Gastroesophageal sphincter (tissue), 4 donors: ENCODE measurements around the gene HCAR1. TPM values are rescaled to one million over a fixed set of nuclear protein-coding genes. Genes with fewer than 3 reads are reported as not detected.
"Not testable (repeated sequence)": the region's sequence is repeated elsewhere in the genome, so short reads cannot be mapped to it uniquely, and the experiment has no call there.

ENCODE experiments used
- ATAC-seq: fragments of 150-250 bp; one replicate; pipeline ENCODE4 v1.9.1; 2016; ENCODE audit warnings: mild to moderate bottlenecking, moderate library complexity
- H3K27ac ChIP-seq, 4 donors: fragments of 200-600 bp; sonication (generic) in 3 of 4; 1 replicate in 3 of 4; 2 replicates in 1 of 4; pipeline ENCODE4 v1.5.1; 2016 to 2019
- H3K27me3 ChIP-seq: fragments of 200-600 bp; sonication (generic); one replicate; pipeline ENCODE4 v1.5.1; 2019
- H3K36me3 ChIP-seq, 2 donors: fragments of 200-600 bp; sonication (generic); one replicate each; pipeline ENCODE4 v1.5.1; 2019; ENCODE audit warnings: control low read depth in 1 of 2
- H3K4me1 ChIP-seq, 3 donors: fragments of 200-600 bp; sonication (generic); 1 replicate in 2 of 3; 2 replicates in 1 of 3; pipeline ENCODE4 v1.5.1; 2016 to 2019; ENCODE audit warnings: control low read depth in 2 of 3
- H3K4me3 ChIP-seq, 2 donors: fragments of 200-600 bp; sonication (generic); one replicate each; pipeline ENCODE4 v1.5.1; 2019; ENCODE audit warnings: mild to moderate bottlenecking in 1 of 2, moderate library complexity in 1 of 2
- H3K9me3 ChIP-seq, 3 donors: fragments of 200-600 bp; sonication (generic); one replicate each; pipeline ENCODE4 v1.5.1; 2017 to 2019; ENCODE audit warnings: control low read depth in 2 of 3
- CTCF ChIP-seq, 4 experiments: fragments of 200-600 bp in 2 of 4; fragments of 450-650 bp in 2 of 4; sonication (generic) in 1 of 4; IDR thresholded peaks; one replicate each; pipeline ENCODE4 v1.5.1; 2017 to 2019; ENCODE audit warnings: antibody characterized with exemption in 4 of 4, mild to moderate bottlenecking in 2 of 4, moderate library complexity in 2 of 4
- EP300 ChIP-seq: sonication (generic); formaldehyde crosslinking; IDR thresholded peaks from one replicate; pipeline ENCODE4 v1.6.1; 2017; ENCODE audit warnings: antibody characterized with exemption, mild to moderate bottlenecking
- POLR2A ChIP-seq, 2 donors: fragments of 450-650 bp; IDR thresholded peaks; one replicate each; pipeline ENCODE4 v1.6.1; 2017; ENCODE audit warnings: antibody characterized with exemption in 2 of 2, mild to moderate bottlenecking in 2 of 2, moderate library complexity in 1 of 2
- POLR2AphosphoS5 ChIP-seq: sonication (generic); formaldehyde crosslinking; IDR thresholded peaks from one replicate; pipeline ENCODE4 v1.6.1; 2017; ENCODE audit warnings: antibody characterized with exemption
- WGBS, 2 donors: methylation state at CpG; one replicate each; pipeline ENCODE4 v1.1.5; 2018; ENCODE audit warnings: low coverage in 1 of 2; 5-methylcytosine and 5-hydroxymethylcytosine counted together
- total RNA-seq, 4 donors: library from RNA; depleted of rRNA; stranded (reverse); fragments of >200 nt; gene quantifications; one replicate each; pipeline ENCODE4 v1.1.0, GENCODE V29; 2016

HCAR1 gene
- total RNA-seq, 4 donors from 2014 or later, result 0.08 to 0.27 (median 0.16) TPM; not detected in 1

GRCh38 chr12:122722387-122722786 lies 8.3 kb downstream of the HCAR1 start:
- H3K4me3 ChIP-seq, result no peak overlapping the region
- no peaks in the 10 kb centered on the region for H3K9me3 ChIP-seq
- no peaks in the 10 kb centered on the region for H3K36me3 ChIP-seq
- H3K4me1 ChIP-seq, result no peaks in the 10 kb centered on the region
- TF ChIP-seq CTCF (IDR thresholded peaks at IDR 0.05), result no peak
- TF ChIP-seq POLR2A (IDR thresholded peaks at IDR 0.05), result no peak
- TF ChIP-seq POLR2AphosphoS5, result no peak
- TF ChIP-seq EP300, result no peak
- H3K27ac ChIP-seq, result no peak overlapping the region
- 33 to 67% methylated on average over 1 of the region's 1 CpG for WGBS, 2 donors
- no peak for ATAC-seq
- H3K27me3 ChIP-seq, result peaks cover 12% of the 10 kb centered on the region

GRCh38 chr12:122721057-122721545 lies 9.5 kb downstream of the HCAR1 start:
- Histone ChIP-seq H3K4me3 (no peak overlapping the region), H3K27me3 (peaks cover 12% of the 10 kb centered on the region), H3K9me3 (no peaks in the 10 kb centered on the region), H3K4me1 (no peaks in the 10 kb centered on the region), H3K27ac (no peak overlapping the region), H3K36me3 (no peaks in the 10 kb centered on the region)
- ATAC-seq, result no peak
- WGBS, 2 donors, result 82 to 100% methylated on average over 2 to 11 of the region's 11 CpGs
- TF ChIP-seq POLR2A (IDR thresholded peaks at IDR 0.05) (no peak), POLR2AphosphoS5 (no peak), CTCF (IDR thresholded peaks at IDR 0.05) (no peak), EP300 (no peak)

GRCh38 chr12:122716658-122717057 lies 14.0 kb downstream of the HCAR1 start, which contains the start of gene HCAR3:
Gene HCAR3 (minus strand): TSS chr12:122716811. CDS start chr12:122716737, 74 bp downstream.
- not testable (repeated sequence) for ATAC-seq, H3K27ac ChIP-seq, H3K4me1 ChIP-seq, H3K36me3 ChIP-seq, H3K4me3 ChIP-seq, H3K9me3 ChIP-seq
- H3K27me3 ChIP-seq, result peaks cover 12% of the 10 kb centered on the region
- 70% methylated on average over 2 of the region's 10 CpGs; no CpG with 5 or more reads in 1 of the 2 donors for WGBS, 2 donors

GRCh38 chr12:122715211-122715610 lies 15.4 kb downstream of the HCAR1 start:
- not testable (repeated sequence) for H3K36me3 ChIP-seq, H3K4me1 ChIP-seq, ATAC-seq, H3K4me3 ChIP-seq, H3K9me3 ChIP-seq, H3K27ac ChIP-seq
- WGBS, 2 donors, result 51 to 82% methylated on average over 2 to 6 of the region's 6 CpGs
- peaks cover 12% of the 10 kb centered on the region for H3K27me3 ChIP-seq

GRCh38 chr12:122713491-122714188 lies 17.0 kb downstream of the HCAR1 start:
- not testable (repeated sequence) for H3K9me3 ChIP-seq, H3K27me3 ChIP-seq, H3K4me1 ChIP-seq, H3K27ac ChIP-seq, ATAC-seq, H3K4me3 ChIP-seq, H3K36me3 ChIP-seq
- WGBS, 2 donors, result 33% methylated on average over 4 of the region's 10 CpGs; no CpG with 5 or more reads in 1 of the 2 donors

- H3K27me3 ChIP-seq, H3K4me3 ChIP-seq, H3K27ac ChIP-seq, H3K4me1 ChIP-seq, H3K9me3 ChIP-seq, ATAC-seq, H3K36me3 ChIP-seq: not testable (repeated sequence)
- 67% methylated on average over 1 of the region's 1 CpG; no CpG with 5 or more reads in 1 of the 2 donors for WGBS, 2 donors
Measured at GRCh38 chr12:122711266-122711665, 19.4 kb downstream of the HCAR1 start.

GRCh38 chr12:122710341-122710740 lies 20.3 kb downstream of the HCAR1 start:
- not testable (repeated sequence) for H3K4me3 ChIP-seq, ATAC-seq, H3K36me3 ChIP-seq, H3K27me3 ChIP-seq, H3K27ac ChIP-seq, H3K9me3 ChIP-seq, H3K4me1 ChIP-seq
- 71 to 85% methylated on average over 2 of the region's 2 CpGs for WGBS, 2 donors

- H3K4me3 ChIP-seq, H3K36me3 ChIP-seq, ATAC-seq, H3K9me3 ChIP-seq, H3K4me1 ChIP-seq, H3K27me3 ChIP-seq, H3K27ac ChIP-seq: not testable (repeated sequence)
- no CpG with 5 or more reads among the region's 3 CpGs for WGBS, 2 donors
Measured at GRCh38 chr12:122709287-122709686, 21.4 kb downstream of the HCAR1 start.

GRCh38 chr12:122703841-122704240 lies 26.8 kb downstream of the HCAR1 start:
- not testable (repeated sequence) for H3K4me1 ChIP-seq, ATAC-seq, H3K27me3 ChIP-seq, H3K4me3 ChIP-seq, H3K9me3 ChIP-seq, H3K27ac ChIP-seq, H3K36me3 ChIP-seq
- WGBS, 2 donors, result 58 to 72% methylated on average over 2 of the region's 3 CpGs

GRCh38 chr12:122702890-122703611 lies 27.6 kb downstream of the HCAR1 start, which contains the start of gene HCAR2:
Gene HCAR2 (minus strand): TSS chr12:122703357. CDS start chr12:122703283, 74 bp downstream.
- 82 to 84% methylated on average over 3 to 14 of the region's 22 CpGs for WGBS, 2 donors
- H3K4me3 ChIP-seq, ATAC-seq, H3K36me3 ChIP-seq, H3K9me3 ChIP-seq, H3K27ac ChIP-seq, H3K27me3 ChIP-seq, H3K4me1 ChIP-seq: not testable (repeated sequence)
